ENCODE measurements around the gene TOX2. TPM values are rescaled to one million over a fixed set of nuclear protein-coding genes. Genes with fewer than 3 reads are reported as not detected.

TOX2 gene
- total RNA-seq, 1 donor from 2014 or later: 5.0 TPM

GRCh38 chr20:44064501-44065400 is 150.1 kb downstream of the TOX2 start:
- TF ChIP-seq, protein P1, sequence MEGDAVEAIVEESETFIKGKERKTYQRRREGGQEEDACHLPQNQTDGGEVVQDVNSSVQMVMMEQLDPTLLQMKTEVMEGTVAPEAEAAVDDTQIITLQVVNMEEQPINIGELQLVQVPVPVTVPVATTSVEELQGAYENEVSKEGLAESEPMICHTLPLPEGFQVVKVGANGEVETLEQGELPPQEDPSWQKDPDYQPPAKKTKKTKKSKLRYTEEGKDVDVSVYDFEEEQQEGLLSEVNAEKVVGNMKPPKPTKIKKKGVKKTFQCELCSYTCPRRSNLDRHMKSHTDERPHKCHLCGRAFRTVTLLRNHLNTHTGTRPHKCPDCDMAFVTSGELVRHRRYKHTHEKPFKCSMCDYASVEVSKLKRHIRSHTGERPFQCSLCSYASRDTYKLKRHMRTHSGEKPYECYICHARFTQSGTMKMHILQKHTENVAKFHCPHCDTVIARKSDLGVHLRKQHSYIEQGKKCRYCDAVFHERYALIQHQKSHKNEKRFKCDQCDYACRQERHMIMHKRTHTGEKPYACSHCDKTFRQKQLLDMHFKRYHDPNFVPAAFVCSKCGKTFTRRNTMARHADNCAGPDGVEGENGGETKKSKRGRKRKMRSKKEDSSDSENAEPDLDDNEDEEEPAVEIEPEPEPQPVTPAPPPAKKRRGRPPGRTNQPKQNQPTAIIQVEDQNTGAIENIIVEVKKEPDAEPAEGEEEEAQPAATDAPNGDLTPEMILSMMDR (IDR thresholded peaks at IDR 0.05; ENCODE audit: unreplicated experiment): no peak
- H3K4me3 Mint-ChIP-seq (ENCODE audit: unreplicated experiment): no peak overlapping the region
- H3K4me1 Mint-ChIP-seq (ENCODE audit: unreplicated experiment): no peaks in the 10 kb centered on the region
- no peaks in the 10 kb centered on the region for H3K36me3 Mint-ChIP-seq (ENCODE audit: low read depth, unreplicated experiment)
- DNase-seq (ENCODE audit: low spot score): no peak
- no peaks in the 10 kb centered on the region for H3K9me3 Mint-ChIP-seq (ENCODE audit: unreplicated experiment)
- peaks cover 6% of the 10 kb centered on the region for H3K27me3 Mint-ChIP-seq (ENCODE audit: unreplicated experiment)
- H3K27ac Mint-ChIP-seq (ENCODE audit: unreplicated experiment): no peak overlapping the region

DNA sequence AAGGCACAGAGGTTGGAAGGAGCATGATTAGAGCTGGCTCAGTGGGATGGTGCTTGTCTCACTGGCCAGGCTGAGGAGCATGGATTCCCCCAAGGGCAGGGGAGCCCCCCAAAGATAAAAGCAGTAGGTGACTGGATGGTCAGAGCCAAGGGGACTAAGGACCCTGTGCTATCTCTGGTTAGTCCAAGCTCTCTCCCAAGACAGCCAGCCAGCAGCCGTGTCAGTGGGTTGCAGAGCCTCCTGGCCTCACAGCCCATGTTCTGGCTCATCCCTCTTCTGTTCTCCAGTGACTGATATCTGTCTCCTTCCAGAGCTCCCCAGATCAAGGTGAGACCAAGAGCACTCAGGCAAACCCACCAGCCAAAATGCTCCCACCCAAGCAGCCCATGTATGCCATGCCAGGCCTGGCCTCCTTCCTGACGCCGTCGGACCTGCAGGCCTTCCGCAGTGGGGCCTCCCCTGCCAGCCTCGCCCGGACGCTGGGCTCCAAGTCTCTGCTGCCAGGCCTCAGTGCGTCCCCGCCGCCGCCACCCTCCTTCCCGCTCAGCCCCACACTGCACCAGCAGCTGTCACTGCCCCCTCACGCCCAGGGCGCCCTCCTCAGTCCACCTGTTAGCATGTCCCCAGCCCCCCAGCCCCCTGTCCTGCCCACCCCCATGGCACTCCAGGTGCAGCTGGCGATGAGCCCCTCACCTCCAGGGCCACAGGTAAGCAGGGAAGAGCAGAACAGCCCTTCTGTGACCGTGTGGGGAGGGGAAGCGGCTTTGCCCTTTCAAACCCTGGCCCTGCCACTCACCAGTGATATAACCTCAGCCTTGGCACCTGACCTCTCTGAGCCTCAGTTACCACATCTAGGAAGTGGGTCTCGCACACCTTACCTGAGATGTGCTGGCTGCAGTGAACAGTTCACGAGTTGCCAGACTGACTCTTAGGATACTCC is 151.0 kb downstream of the TOX2 start:
- DNase-seq (ENCODE audit: low spot score): no peak
- H3K36me3 Mint-ChIP-seq (ENCODE audit: low read depth, unreplicated experiment): no peaks in the 10 kb centered on the region
- H3K4me1 Mint-ChIP-seq (ENCODE audit: unreplicated experiment): no peaks in the 10 kb centered on the region
- peaks cover 6% of the 10 kb centered on the region for H3K27me3 Mint-ChIP-seq (ENCODE audit: unreplicated experiment)
- TF ChIP-seq, protein P1 (IDR thresholded peaks at IDR 0.05; ENCODE audit: unreplicated experiment): no peak
- no peak overlapping the region for H3K27ac Mint-ChIP-seq (ENCODE audit: unreplicated experiment)
- H3K9me3 Mint-ChIP-seq (ENCODE audit: unreplicated experiment): no peaks in the 10 kb centered on the region
- H3K4me3 Mint-ChIP-seq (ENCODE audit: unreplicated experiment): no peak overlapping the region

DNA sequence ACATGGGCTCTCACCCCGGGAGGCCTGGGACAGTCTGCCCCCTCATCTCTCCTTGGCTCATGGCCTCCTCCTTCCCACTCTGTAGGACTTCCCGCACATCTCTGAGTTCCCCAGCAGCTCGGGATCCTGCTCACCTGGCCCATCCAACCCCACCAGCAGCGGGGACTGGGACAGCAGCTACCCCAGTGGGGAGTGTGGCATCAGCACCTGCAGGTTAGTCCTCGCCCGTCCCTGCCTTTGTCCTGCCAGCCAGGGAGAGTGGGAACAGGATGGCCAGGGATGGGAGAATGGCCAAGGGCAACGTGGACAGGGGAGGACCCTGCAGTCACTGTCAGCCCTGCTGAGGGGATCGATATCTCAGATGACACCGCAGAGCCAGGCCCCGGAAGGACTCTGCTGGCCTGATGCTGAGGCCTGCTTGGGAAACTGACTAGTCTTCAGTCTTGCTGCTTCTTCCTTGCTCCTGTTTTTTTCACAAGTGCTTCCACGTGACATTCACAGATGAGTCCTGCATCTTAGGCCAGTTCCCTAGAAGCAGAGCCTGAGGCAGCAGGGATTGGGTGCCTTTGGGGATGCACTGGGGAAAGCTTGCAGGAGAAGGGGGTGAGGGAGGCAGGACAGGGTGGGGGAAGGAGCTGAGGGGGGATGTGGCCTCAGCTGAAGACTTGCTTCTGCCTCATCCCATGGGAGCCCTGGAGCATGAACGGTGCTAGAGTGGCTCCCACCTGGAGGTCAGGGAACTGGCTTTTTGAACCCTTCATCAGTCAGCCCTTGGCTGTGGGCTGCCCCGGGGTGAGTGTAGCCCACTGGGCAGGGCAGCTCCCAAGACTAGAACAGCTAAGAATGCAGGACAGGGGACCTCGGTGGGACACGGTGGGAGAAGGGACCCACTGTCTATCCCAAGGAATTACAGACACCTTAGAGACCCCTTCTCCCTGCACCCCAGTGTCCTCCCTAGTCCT is 152.3 kb downstream of the TOX2 start:
- no peak for DNase-seq (ENCODE audit: low spot score)
- no peaks in the 10 kb centered on the region for H3K4me1 Mint-ChIP-seq (ENCODE audit: unreplicated experiment)
- no peak overlapping the region for H3K4me3 Mint-ChIP-seq (ENCODE audit: unreplicated experiment)
- H3K27ac Mint-ChIP-seq (ENCODE audit: unreplicated experiment): no peak overlapping the region
- TF ChIP-seq, protein P1 (IDR thresholded peaks at IDR 0.05; ENCODE audit: unreplicated experiment): no peak
- no peaks in the 10 kb centered on the region for H3K9me3 Mint-ChIP-seq (ENCODE audit: unreplicated experiment)
- H3K27me3 Mint-ChIP-seq (ENCODE audit: unreplicated experiment): peaks cover 6% of the 10 kb centered on the region
- no peaks in the 10 kb centered on the region for H3K36me3 Mint-ChIP-seq (ENCODE audit: low read depth, unreplicated experiment)

DNA sequence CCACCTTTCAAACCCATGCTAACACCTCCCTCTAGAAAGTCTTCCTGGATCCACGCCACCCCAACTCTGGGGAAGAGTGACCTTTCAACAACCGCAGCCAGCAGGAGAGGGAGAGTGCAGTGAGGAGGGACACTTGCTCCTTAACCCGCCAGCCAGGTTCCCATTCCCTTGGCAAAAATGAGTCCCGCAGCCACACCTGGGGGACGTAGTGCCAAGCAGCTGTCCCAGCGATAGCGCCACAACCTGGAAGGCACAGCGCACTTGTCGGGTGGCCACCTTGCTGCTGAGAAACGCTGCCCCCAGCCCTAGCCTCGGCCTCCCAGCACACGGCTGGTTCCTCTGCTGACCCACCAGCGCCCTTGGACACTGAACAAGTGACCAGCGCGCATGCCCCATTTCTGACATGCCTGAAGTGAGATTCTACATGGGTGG is 153.0 kb downstream of the TOX2 start:
- TF ChIP-seq, protein P1 (IDR thresholded peaks at IDR 0.05; ENCODE audit: unreplicated experiment): no peak
- H3K4me3 Mint-ChIP-seq (ENCODE audit: unreplicated experiment): no peak overlapping the region
- peaks cover 6% of the 10 kb centered on the region for H3K27me3 Mint-ChIP-seq (ENCODE audit: unreplicated experiment)
- no peak overlapping the region for H3K27ac Mint-ChIP-seq (ENCODE audit: unreplicated experiment)
- H3K36me3 Mint-ChIP-seq (ENCODE audit: low read depth, unreplicated experiment): no peaks in the 10 kb centered on the region
- DNase-seq (ENCODE audit: low spot score): no peak
- H3K4me1 Mint-ChIP-seq (ENCODE audit: unreplicated experiment): peaks cover under 1% of the 10 kb centered on the region
- no peaks in the 10 kb centered on the region for H3K9me3 Mint-ChIP-seq (ENCODE audit: unreplicated experiment)

Data from endothelial cell (in vitro differentiated cells).